Measurements from ENCODE around the gene SDHAF1.

GRCh38 chr19:35990156-35990555, 4.8 kb upstream of the SDHAF1 start:
- TF ChIP-seq EZH2 (IDR thresholded peaks at IDR 0.05; ENCODE audit: borderline replicate concordance, low read depth, low read length, severe bottlenecking), result no peak
- TF ChIP-seq, protein P1, sequence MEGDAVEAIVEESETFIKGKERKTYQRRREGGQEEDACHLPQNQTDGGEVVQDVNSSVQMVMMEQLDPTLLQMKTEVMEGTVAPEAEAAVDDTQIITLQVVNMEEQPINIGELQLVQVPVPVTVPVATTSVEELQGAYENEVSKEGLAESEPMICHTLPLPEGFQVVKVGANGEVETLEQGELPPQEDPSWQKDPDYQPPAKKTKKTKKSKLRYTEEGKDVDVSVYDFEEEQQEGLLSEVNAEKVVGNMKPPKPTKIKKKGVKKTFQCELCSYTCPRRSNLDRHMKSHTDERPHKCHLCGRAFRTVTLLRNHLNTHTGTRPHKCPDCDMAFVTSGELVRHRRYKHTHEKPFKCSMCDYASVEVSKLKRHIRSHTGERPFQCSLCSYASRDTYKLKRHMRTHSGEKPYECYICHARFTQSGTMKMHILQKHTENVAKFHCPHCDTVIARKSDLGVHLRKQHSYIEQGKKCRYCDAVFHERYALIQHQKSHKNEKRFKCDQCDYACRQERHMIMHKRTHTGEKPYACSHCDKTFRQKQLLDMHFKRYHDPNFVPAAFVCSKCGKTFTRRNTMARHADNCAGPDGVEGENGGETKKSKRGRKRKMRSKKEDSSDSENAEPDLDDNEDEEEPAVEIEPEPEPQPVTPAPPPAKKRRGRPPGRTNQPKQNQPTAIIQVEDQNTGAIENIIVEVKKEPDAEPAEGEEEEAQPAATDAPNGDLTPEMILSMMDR (IDR thresholded peaks at IDR 0.05; ENCODE audit: borderline replicate concordance, extremely low read depth, low read length, poor library complexity, severe bottlenecking), result no peak
